Lower lobe of right lung (tissue), 2 donors: ENCODE measurements around the gene SHKBP1. TPM values are rescaled to one million over a fixed set of nuclear protein-coding genes. Genes with fewer than 3 reads are reported as not detected.

Source experiments
- ATAC-seq, 2 donors: fragments of 200-7000 bp; cut with Tn5 transposase; one replicate each; pipeline ENCODE4 v1.9.1; 2020 to 2022; ENCODE audit warnings: mild to moderate bottlenecking in 2 of 2, moderate library complexity in 2 of 2
- DNase-seq: peaks from one replicate; pipeline ENCODE4 v3.0.0-alpha.2; 2020
- H3K27ac ChIP-seq: fragments of 200-600 bp; one replicate; pipeline ENCODE4 v1.8.0; 2022
- H3K27me3 ChIP-seq: fragments of 200-600 bp; one replicate; pipeline ENCODE4 v1.8.0; 2022; ENCODE audit warnings: low read depth
- H3K36me3 ChIP-seq: fragments of 200-600 bp; one replicate; pipeline ENCODE4 v1.8.0; 2022; ENCODE audit warnings: mild to moderate bottlenecking
- H3K4me1 ChIP-seq: fragments of 200-600 bp; one replicate; pipeline ENCODE4 v1.8.0; 2022
- H3K4me3 ChIP-seq: fragments of 200-600 bp; one replicate; pipeline ENCODE4 v1.8.0; 2022; ENCODE audit warnings: mild to moderate bottlenecking
- H3K9me3 ChIP-seq: fragments of 200-600 bp; one replicate; pipeline ENCODE4 v1.8.0; 2022
- CTCF ChIP-seq: fragments of 200-600 bp; IDR thresholded peaks from one replicate; pipeline ENCODE4 v1.8.0; 2022; ENCODE audit warnings: antibody characterized with exemption, mild to moderate bottlenecking
- intact Hi-C: fragments of 100-400 bp; cut with DNase I; formaldehyde crosslinking; loops from one replicate; pipeline ENCODE4 v1.11.0; 2022
- total RNA-seq: library from RNA; stranded (reverse); fragmentation: NEBNext Ultra II Directional; extraction: Animal tissue kit (Norgen Biotek cat#: 25700); gene quantifications from one replicate; pipeline ENCODE4 v1.2.1, GENCODE V29; 2021
- donor health status: DM: no; HTN: yes; CAD: no; lungs with severe emphysema.

SHKBP1 gene
- total RNA-seq, 1 donor from 2014 or later: 91.2 TPM

- Histone ChIP-seq H3K4me3 (no peak overlapping the region), H3K9me3 (no peaks in the 10 kb centered on the region), H3K27ac (no peak overlapping the region), H3K27me3 (peaks cover 13% of the 10 kb centered on the region), H3K4me1 (peaks cover 9% of the 10 kb centered on the region), H3K36me3 (peaks cover 27% of the 10 kb centered on the region)
- intact Hi-C loops: no loop called here
- ATAC-seq (no peak), DNase-seq (no peak)
- no peak for TF ChIP-seq CTCF
Observed at GRCh38 chr19:40632311-40633036, 55.8 kb downstream of the SHKBP1 start.

GRCh38 chr19:40633207-40633606 lies 56.5 kb downstream of the SHKBP1 start:
- H3K9me3 ChIP-seq: no peaks in the 10 kb centered on the region
- intact Hi-C loops: no loop called here
- no peak for TF ChIP-seq CTCF
- H3K4me3 ChIP-seq: no peak overlapping the region
- no peak overlapping the region for H3K27ac ChIP-seq
- no peak for ATAC-seq
- H3K27me3 ChIP-seq: peaks cover 13% of the 10 kb centered on the region
- H3K4me1 ChIP-seq: peaks cover 9% of the 10 kb centered on the region
- no peak for DNase-seq
- peaks cover 21% of the 10 kb centered on the region for H3K36me3 ChIP-seq

- intact Hi-C loops: no loop called here
- H3K9me3 ChIP-seq: no peaks in the 10 kb centered on the region
- H3K36me3 ChIP-seq: no peaks in the 10 kb centered on the region
- DNase-seq (no peak), ATAC-seq (no peak)
- no peak for TF ChIP-seq CTCF
- peaks cover 13% of the 10 kb centered on the region for H3K27me3 ChIP-seq
- no peak overlapping the region for H3K4me3 ChIP-seq
- H3K27ac ChIP-seq: no peak overlapping the region
- peaks cover 15% of the 10 kb centered on the region for H3K4me1 ChIP-seq
Observed at GRCh38 chr19:40638327-40638726, 61.7 kb downstream of the SHKBP1 start.

GRCh38 chr19:40639638-40639982 lies 62.9 kb downstream of the SHKBP1 start:
- ATAC-seq: no peak

GRCh38 chr19:40640744-40641143 lies 64.1 kb downstream of the SHKBP1 start:
- intact Hi-C loops: no loop called here

More at GRCh38 chr19:40639638-40639982, 62.9 kb downstream of the SHKBP1 start:
- DNase-seq: no peak
- H3K4me1 ChIP-seq: peaks cover 6% of the 10 kb centered on the region
- intact Hi-C loops: no loop called here
- H3K9me3 ChIP-seq: no peaks in the 10 kb centered on the region
- no peaks in the 10 kb centered on the region for H3K36me3 ChIP-seq
- TF ChIP-seq CTCF: no peak
- H3K4me3 ChIP-seq: no peak overlapping the region
- H3K27ac ChIP-seq: no peak overlapping the region
- peaks cover 13% of the 10 kb centered on the region for H3K27me3 ChIP-seq

More at GRCh38 chr19:40640744-40641143, 64.1 kb downstream of the SHKBP1 start:
- Histone ChIP-seq H3K4me3 (no peak overlapping the region), H3K4me1 (peaks cover 14% of the 10 kb centered on the region), H3K27me3 (peaks cover 8% of the 10 kb centered on the region), H3K36me3 (no peaks in the 10 kb centered on the region), H3K27ac (peak overlapping the region; percentile 46), H3K9me3 (no peaks in the 10 kb centered on the region)
- no peak for TF ChIP-seq CTCF
- ATAC-seq (peak in 1 of 2 donors; percentile 44), DNase-seq (no peak)

Other genes with a start within 250 kb of the SHKBP1 start
- 15.7 TPM for gene C19orf47, start 228.5 kb upstream of the SHKBP1 start, total RNA-seq
- gene PLD3, start 228.2 kb upstream of the SHKBP1 start, total RNA-seq: 355 TPM
- gene HIPK4, start 186.7 kb upstream of the SHKBP1 start, total RNA-seq: 0.21 TPM
- 51.5 TPM for gene PRX, start 163.5 kb upstream of the SHKBP1 start, total RNA-seq
- 17.6 TPM for gene SERTAD1, start 150.9 kb upstream of the SHKBP1 start, total RNA-seq
- gene SERTAD3, start 132.5 kb upstream of the SHKBP1 start, total RNA-seq: 30.7 TPM
- 123 TPM for gene BLVRB, start 111.1 kb upstream of the SHKBP1 start, total RNA-seq
- 0.53 TPM for gene SPTBN4, start 109.9 kb upstream of the SHKBP1 start, total RNA-seq
- gene LTBP4, start 24.5 kb downstream of the SHKBP1 start, total RNA-seq: 316 TPM
- gene NUMBL, start 113.8 kb downstream of the SHKBP1 start, total RNA-seq: 17.7 TPM
- gene COQ8B, start 140.0 kb downstream of the SHKBP1 start, total RNA-seq: 43.9 TPM
- 34.9 TPM for gene ITPKC, start 140.2 kb downstream of the SHKBP1 start, total RNA-seq
- gene ACTMAP, start 173.6 kb downstream of the SHKBP1 start, total RNA-seq: 17.6 TPM
- 44.8 TPM for gene SNRPA, start 174.3 kb downstream of the SHKBP1 start, total RNA-seq
- gene MIA, start 198.6 kb downstream of the SHKBP1 start, total RNA-seq: 1.7 TPM
- gene RAB4B, start 201.4 kb downstream of the SHKBP1 start, total RNA-seq: 48.5 TPM
- gene EGLN2, start 222.3 kb downstream of the SHKBP1 start, total RNA-seq: 188 TPM